Thyroid gland (tissue), 4 donors: Measurements from ENCODE around the gene EFCAB6. TPM values are rescaled to one million over a fixed set of nuclear protein-coding genes. Genes with fewer than 3 reads are reported as not detected.

ENCODE experiments used
- DNase-seq, 2 donors: peaks; one replicate each; pipeline ENCODE4 v3.0.0-alpha.2; 2019
- H3K27ac ChIP-seq, 3 donors: fragments of 200-600 bp; sonication (generic); 1 replicate in 2 of 3; 2 replicates in 1 of 3; pipeline ENCODE4 v1.5.1; 2016 to 2019; ENCODE audit warnings: mild to moderate bottlenecking in 1 of 3, moderate library complexity in 1 of 3
- H3K27me3 ChIP-seq: fragments of 200-600 bp; sonication (generic); one replicate; pipeline ENCODE4 v1.5.1; 2019
- H3K36me3 ChIP-seq, 2 donors: fragments of 200-600 bp; sonication (generic); one replicate each; pipeline ENCODE4 v1.5.1; 2016 to 2019
- H3K4me1 ChIP-seq, 2 donors: fragments of 200-600 bp; sonication (generic); one replicate each; pipeline ENCODE4 v1.5.1; 2017 to 2019
- H3K4me3 ChIP-seq, 3 donors: fragments of 200-600 bp; sonication (generic); replicated peaks in 1 of 3; 1 replicate in 2 of 3; 2 replicates in 1 of 3; pipeline ENCODE4 v1.5.1; 2016; ENCODE audit warnings: mild to moderate bottlenecking in 1 of 3
- H3K9me3 ChIP-seq: fragments of 200-600 bp; sonication (generic); one replicate; pipeline ENCODE4 v1.5.1; 2017
- POLR2A ChIP-seq, 2 donors: fragments of 450-650 bp; IDR thresholded peaks; one replicate each; pipeline ENCODE4 v1.6.1; 2017; ENCODE audit warnings: antibody characterized with exemption in 2 of 2, mild to moderate bottlenecking in 2 of 2, moderate library complexity in 1 of 2
- WGBS, 2 donors: methylation state at CpG; one replicate each; pipeline ENCODE4 v1.1.5; 2017; 5-methylcytosine and 5-hydroxymethylcytosine counted together
- intact Hi-C: fragments of 100-400 bp; cut with DNase I; formaldehyde crosslinking; loops from one replicate; pipeline ENCODE4 v1.15.1; 2023
- total RNA-seq, 4 donors: library from RNA; depleted of rRNA; stranded (reverse); fragments of >200 nt; gene quantifications; one replicate each; pipeline ENCODE4 v1.2.3, GENCODE V29; 2016
- TF ChIP-seq, protein P1 (sequence below), 6 experiments: fragments of 200-600 bp in 3 of 6; fragments of 450-650 bp in 3 of 6; sonication (generic) in 3 of 6; IDR thresholded peaks; one replicate each; pipeline ENCODE4 v1.5.1; 2016 to 2019; ENCODE audit warnings: antibody characterized with exemption in 6 of 6, mild to moderate bottlenecking in 2 of 6, inconsistent platforms in 1 of 6, moderate library complexity in 1 of 6

Gene EFCAB6
- total RNA-seq, 4 donors from 2014 or later = 10.9 to 26.1 (median 14.1) TPM

DNA sequence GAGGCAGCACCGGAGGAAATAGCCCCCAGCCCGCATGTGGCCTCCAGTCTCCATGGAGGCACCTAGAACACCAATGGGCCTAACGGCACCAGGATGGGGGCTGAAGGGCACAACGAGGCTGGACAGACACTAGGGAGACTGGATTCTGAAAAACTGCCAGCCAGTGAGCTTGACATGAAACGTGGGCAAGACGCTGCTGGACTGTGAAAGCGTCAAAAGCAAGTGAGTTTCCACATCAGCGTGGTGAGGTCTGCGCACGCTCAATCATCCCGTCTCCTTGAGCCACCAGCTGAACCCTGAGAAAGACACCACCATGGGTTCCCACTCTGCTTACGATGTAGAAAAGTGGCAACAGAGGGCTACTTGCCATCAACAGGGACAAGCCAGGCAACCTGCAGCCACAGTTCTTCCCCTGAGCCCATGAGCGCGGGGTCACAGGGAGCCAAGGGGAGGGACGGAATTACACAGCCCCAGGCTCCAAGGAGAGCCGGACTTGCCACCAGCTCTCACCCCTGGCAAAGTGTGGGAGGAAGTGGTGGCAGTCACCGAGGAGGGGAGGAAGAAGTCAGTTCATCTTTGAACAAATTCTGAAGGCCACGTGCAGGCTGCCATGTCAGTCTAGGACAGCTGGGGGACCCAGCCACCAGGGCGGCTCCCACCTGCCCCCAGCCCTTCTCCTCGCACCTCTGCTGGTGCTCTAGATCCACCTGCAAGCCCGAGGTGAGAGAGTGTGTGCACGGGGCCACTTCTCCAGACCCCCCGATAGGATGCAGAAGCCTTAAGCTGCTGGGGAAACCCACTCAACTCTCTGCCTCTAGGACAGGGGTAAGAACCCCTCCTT, 269.2 kb downstream of the EFCAB6 start:
- no peaks in the 10 kb centered on the region for H3K4me1 ChIP-seq
- TF ChIP-seq POLR2A (IDR thresholded peaks at IDR 0.05) = no peak
- TF ChIP-seq, protein P1, sequence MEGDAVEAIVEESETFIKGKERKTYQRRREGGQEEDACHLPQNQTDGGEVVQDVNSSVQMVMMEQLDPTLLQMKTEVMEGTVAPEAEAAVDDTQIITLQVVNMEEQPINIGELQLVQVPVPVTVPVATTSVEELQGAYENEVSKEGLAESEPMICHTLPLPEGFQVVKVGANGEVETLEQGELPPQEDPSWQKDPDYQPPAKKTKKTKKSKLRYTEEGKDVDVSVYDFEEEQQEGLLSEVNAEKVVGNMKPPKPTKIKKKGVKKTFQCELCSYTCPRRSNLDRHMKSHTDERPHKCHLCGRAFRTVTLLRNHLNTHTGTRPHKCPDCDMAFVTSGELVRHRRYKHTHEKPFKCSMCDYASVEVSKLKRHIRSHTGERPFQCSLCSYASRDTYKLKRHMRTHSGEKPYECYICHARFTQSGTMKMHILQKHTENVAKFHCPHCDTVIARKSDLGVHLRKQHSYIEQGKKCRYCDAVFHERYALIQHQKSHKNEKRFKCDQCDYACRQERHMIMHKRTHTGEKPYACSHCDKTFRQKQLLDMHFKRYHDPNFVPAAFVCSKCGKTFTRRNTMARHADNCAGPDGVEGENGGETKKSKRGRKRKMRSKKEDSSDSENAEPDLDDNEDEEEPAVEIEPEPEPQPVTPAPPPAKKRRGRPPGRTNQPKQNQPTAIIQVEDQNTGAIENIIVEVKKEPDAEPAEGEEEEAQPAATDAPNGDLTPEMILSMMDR (IDR thresholded peaks at IDR 0.05) = no peak
- H3K27me3 ChIP-seq = no peaks in the 10 kb centered on the region
- no peak overlapping the region for H3K4me3 ChIP-seq
- no peaks in the 10 kb centered on the region for H3K9me3 ChIP-seq
- H3K36me3 ChIP-seq = no peaks in the 10 kb centered on the region
- no peak overlapping the region for H3K27ac ChIP-seq
- intact Hi-C loops = no loop called here
- DNase-seq = no peak
- 89 to 91% methylated on average over 19 to 21 of the region's 23 CpGs for WGBS, 2 donors

GRCh38 chr22:43541462-43542407, 270.4 kb downstream of the EFCAB6 start:
- no peaks in the 10 kb centered on the region for H3K36me3 ChIP-seq
- 72 to 84% methylated on average over 17 to 18 of the region's 18 CpGs for WGBS, 2 donors
- intact Hi-C loops = no loop called here

DNA sequence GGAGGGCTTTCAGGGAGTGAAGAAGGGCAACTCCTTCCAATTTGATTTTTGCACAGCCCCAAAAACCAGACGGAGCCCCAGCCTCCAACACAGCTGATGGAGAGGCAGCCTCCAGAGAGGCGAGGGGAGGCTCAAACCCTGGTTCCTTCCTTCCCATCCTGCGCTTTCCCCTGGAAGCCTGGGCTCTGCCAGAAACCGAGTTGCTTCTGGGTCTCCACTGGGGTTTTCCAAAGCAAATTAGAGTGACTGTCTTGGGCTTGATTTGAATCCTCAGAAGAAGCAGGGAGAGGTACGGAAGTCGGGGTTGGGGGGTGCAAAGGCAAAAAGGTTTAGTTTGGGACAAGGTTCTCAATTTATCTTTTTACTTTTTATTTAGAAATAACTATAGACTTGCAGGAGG, 271.1 kb downstream of the EFCAB6 start:
- WGBS, 2 donors = 84 to 88% methylated on average over 6 of the region's 6 CpGs
- no peak for TF ChIP-seq POLR2A (IDR thresholded peaks at IDR 0.05)
- TF ChIP-seq, protein P1 (IDR thresholded peaks at IDR 0.05) = no peak

More at GRCh38 chr22:43541462-43542407, 270.4 kb downstream of the EFCAB6 start:
- no peaks in the 10 kb centered on the region for H3K9me3 ChIP-seq
- TF ChIP-seq, protein P1 (IDR thresholded peaks at IDR 0.05) = no peak
- TF ChIP-seq POLR2A (IDR thresholded peaks at IDR 0.05) = no peak
- no peak overlapping the region for H3K27ac ChIP-seq
- H3K4me1 ChIP-seq = no peaks in the 10 kb centered on the region
- H3K4me3 ChIP-seq = no peak overlapping the region
- DNase-seq = no peak
- H3K27me3 ChIP-seq = no peaks in the 10 kb centered on the region

GRCh38 chr22:43540529-43540923, 271.6 kb downstream of the EFCAB6 start:
- Histone ChIP-seq H3K4me3 (no peak overlapping the region), H3K27me3 (no peaks in the 10 kb centered on the region), H3K4me1 (no peaks in the 10 kb centered on the region), H3K36me3 (no peaks in the 10 kb centered on the region), H3K9me3 (no peaks in the 10 kb centered on the region), H3K27ac (no peak overlapping the region)
- 71 to 77% methylated on average over 4 of the region's 4 CpGs for WGBS, 2 donors
- DNase-seq = no peak
- intact Hi-C loops = no loop called here
- TF ChIP-seq, protein P1 (IDR thresholded peaks at IDR 0.05) = no peak
- no peak for TF ChIP-seq POLR2A (IDR thresholded peaks at IDR 0.05)

More for the DNA sequence above, 271.1 kb downstream of the EFCAB6 start:
- no peaks in the 10 kb centered on the region for H3K36me3 ChIP-seq
- no peak overlapping the region for H3K27ac ChIP-seq
- no peaks in the 10 kb centered on the region for H3K9me3 ChIP-seq
- intact Hi-C loops = no loop called here
- H3K4me1 ChIP-seq = no peaks in the 10 kb centered on the region
- no peak overlapping the region for H3K4me3 ChIP-seq
- no peaks in the 10 kb centered on the region for H3K27me3 ChIP-seq
- DNase-seq = no peak
